Stimulated activated CD4-positive, alpha-beta T cell treated with anti-CD3 and anti-CD28 coated beads, Interleukin-4, amount 100 ng/mL, for 4 hours (primary cell): ENCODE results near the gene MPP1.
"Not testable (repeated sequence)": the region's sequence is repeated elsewhere in the genome, so short reads cannot be mapped to it uniquely, and the experiment has no call there.

Experiments used
- DNase-seq, 2 experiments: peaks; one replicate each; pipeline ENCODE4 v3.0.0-alpha.2; 2020

The MPP1 gene

DNA sequence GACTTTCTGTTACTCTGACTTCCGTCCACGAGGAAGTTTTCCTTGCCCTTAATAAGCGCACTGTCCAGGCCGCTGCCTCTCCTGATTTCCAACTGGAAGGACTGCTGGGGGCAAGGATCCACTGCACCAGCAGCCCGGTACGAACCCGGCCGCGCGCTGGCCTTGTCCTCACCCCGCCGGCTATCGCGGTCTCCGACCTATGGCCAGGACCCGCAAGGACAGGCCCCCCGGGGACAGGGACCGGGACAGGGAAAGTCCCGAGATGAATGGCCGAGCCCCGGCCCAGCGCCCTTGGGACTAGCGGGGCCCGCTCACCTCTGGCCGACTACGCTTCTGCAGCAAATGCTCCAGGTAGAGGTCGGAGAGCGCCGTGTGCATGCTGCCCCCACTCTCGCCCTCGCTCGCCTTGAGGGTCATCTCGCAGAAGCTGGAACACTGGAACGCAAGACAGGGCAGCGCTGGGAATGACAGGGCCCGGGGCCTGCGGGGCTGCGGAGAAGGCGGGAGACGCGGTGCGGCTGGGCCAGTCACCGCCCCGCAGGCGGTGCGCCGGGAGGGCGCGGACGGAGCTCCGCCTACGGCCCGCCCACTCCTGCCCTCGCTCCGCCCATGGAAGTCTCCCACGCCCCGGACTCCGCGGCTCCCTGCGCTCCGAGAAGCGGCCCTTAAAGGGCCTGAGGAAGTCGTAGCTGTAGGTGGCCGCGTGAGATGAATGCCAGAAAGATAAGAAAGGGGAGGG lies at the start of gene MPP1:
Gene MPP1, minus strand, starts transcription at position 529 of the 739 bp plus-strand sequence. Its CDS starts 112 bp downstream, at position 417.
- peak; percentile 72 to 73 for DNase-seq

GRCh38 chrX:154850957-154851611 lies 45.8 kb upstream of the MPP1 start:
- DNase-seq = no peak

DNA sequence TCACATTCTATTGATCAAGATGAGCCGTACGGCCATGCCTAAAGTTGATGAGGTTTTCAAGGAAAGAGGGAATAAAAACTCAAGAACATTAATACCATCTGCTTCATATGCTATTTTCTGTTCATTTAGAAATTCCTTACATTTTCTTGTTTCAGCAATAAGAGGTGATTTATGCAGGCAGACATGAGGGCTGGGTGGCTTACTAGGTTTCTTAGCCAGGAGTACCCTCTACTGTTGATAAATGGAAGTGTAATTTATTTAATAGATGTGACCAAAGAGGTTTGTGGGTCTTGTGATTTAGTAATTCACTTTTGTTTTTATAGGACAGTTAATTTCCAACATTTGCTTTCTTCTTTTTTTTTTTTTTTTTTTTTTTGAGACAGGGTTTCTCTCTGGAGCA lies 35.6 kb upstream of the MPP1 start:
- DNase-seq = peak in 1 of 2 experiments; percentile 1

GRCh38 chrX:154836163-154836562 lies 30.9 kb upstream of the MPP1 start:
- DNase-seq = no peak

DNA sequence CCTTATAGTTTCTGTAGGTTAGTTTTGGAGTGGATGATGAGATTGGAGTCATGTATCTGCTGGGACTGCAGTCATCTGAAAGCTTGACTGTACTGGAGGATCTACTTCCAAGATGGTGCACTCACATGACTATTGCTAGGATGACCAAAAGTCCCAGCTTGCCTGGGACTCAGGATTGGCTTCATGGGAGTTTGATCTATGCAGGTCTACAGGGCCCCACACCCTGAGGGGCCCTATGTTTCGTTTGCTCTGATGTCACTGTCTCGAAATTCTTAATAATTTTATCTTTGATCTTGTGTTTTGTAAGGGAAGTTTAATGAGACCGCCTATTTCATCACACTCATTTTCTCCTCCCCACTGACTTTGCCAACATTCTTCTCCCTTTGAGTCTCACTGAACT lies 29.3 kb upstream of the MPP1 start, which contains the start of gene SMIM9:
Gene SMIM9, minus strand, starts transcription at position 101 of the 400 bp plus-strand sequence. CDS start 3,806 bp downstream, outside the sequence.
- no peak for DNase-seq

DNA sequence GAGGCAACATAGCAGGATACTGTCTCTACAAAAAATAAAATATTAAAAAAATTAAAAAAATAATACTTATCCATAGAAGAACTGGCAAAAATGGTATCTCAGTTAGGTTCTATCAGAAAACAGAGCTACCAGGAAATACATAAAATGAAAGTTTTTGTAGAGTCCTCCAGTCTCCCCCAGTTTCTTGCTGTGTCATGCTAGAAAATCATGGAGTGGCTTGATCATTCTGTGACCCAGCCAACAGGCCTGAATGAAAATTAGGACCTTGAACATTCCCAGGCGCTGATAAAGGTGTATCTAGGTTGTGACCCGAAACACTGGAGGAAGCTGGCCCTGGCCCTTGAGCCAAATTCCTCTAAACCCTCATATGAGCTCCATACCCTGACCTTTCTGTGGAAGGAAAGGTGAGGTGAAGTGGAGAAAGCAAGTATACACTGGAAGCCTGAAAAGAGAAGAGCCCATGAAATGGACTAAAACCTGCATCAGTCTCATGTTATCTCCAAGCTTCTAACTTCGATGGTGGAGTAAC lies 28.5 kb upstream of the MPP1 start:
- DNase-seq = no peak

- no peak for DNase-seq
Measured at GRCh38 chrX:154829926-154830442, 24.7 kb upstream of the MPP1 start.

- no peak for DNase-seq
Measured at GRCh38 chrX:154829134-154829533, 23.8 kb upstream of the MPP1 start.

DNA sequence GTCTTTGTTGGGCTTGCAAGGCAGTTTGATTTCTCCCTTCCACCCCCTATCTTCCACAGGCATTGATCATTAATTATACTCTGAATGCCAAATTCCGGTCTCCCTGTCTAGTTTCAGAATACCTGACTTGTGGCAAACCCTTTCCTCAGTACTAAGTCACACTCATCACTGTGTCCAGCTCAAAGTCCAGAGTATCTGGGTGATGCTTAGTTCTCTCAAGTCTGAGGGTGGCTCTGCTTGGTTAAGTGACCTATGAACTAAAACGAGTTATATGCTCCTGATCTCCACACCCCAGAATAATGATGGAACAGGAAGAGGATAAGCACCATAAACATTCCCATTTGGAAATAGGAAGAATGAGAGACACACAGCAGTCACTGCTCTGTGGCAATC lies 22.7 kb upstream of the MPP1 start:
- DNase-seq = no peak

GRCh38 chrX:154827194-154828015 lies 22.1 kb upstream of the MPP1 start:
- no peak for DNase-seq

GRCh38 chrX:154825586-154825985 lies 20.3 kb upstream of the MPP1 start:
- not testable (repeated sequence) for DNase-seq

DNA sequence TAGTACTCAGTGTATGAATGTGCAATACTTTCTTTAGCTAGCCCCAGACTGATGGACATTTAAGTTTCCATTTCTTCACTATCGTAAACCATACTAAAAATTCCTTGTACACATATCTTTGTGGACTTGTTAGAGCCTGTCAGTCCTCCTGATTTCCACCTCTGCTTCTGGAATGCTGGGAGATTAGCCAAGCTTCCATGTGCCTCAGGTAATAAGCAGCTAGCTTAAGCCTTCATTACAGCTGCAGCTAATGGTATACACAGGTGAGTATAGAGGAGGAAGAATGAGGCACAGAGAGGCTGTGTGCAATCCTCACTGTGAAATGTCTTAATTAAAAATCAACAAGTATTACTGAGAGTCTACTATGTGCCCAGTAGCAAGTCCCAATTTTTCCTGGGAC lies 19.4 kb upstream of the MPP1 start:
- no peak for DNase-seq

GRCh38 chrX:154822029-154822428 lies 16.7 kb upstream of the MPP1 start:
- DNase-seq = no peak

DNA sequence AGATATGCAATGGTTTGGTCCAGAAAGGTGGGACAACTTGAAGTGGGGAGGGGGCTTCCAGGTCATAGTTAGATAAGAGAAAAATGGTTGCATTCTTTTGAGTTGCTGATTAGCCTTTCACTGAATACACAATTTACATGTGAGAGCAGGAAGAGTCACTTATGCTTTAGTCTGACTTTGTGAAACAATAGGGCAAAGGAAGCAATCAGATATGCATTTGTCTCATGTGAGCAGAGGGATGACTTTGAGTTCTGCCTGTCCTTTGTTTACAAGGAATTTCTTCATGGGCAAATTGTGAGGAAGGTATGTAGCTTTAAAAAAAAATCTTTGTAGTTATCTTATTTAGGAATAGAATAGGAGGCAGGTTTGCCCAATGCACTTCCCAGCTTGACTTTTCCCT lies 16.2 kb upstream of the MPP1 start:
- DNase-seq = no peak

DNA sequence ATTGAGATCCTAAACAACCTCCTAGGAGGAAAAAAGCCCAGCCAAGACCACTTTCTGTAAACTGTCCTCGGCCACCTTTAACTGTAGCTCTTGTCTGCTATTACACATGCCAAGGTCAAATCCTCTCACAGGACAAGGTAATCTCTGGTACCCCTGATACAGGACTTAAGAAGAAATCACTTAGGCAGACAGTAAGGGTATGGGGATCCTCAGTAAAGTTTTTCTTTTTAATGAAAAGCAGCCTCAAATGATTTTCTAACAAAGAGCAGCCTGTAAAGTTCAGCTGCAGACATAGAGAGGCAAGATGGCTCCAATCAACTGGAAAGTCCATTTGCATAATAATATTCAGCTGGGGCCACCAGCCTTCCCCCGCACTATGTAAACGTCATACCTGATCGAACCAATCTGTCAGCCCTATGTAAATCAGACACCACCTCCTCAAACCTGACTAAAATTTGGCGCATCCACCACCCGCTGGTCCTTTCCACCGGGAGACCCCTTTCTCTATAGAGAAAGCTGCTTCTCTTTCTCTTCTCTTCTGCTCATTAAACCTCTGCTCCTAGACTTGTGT lies 14.6 kb upstream of the MPP1 start:
- DNase-seq = no peak

GRCh38 chrX:154818916-154819770 lies 13.9 kb upstream of the MPP1 start:
- DNase-seq = no peak

- DNase-seq = not testable (repeated sequence)
Measured at GRCh38 chrX:154817048-154817618, 11.8 kb upstream of the MPP1 start.

DNA sequence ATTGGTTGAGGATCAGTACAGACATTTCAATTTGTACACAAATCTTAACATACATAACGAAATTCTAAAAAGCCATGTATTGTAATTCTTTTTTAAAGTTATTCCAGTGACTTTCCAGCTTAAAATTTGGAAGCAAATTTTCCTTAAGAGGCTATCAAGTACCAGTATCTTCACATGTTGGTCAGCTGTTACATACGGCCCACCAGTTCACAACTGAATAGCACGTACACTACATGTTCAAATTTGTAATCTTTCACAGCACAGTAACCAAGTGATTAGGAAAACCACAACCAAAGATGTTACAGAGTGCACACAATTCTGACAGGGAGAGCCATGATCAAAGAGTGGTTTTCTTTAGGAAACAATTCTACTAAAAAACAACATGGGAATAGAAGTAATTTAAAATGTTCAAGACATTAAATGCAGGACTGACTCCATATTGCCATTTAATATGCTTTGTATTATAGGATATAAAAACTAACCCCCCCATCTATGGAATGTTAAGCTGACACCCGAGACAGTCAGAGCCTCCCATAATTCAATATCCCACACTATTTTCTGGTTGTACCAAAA lies 11.1 kb upstream of the MPP1 start:
- DNase-seq = not testable (repeated sequence)

GRCh38 chrX:154815274-154815818 lies 10.1 kb upstream of the MPP1 start:
- DNase-seq = no peak

- DNase-seq = no peak
Measured at GRCh38 chrX:154813801-154814200, 8.5 kb upstream of the MPP1 start.
